Stimulated activated CD4-positive, alpha-beta T cell treated with anti-CD3 and anti-CD28 coated beads, Interleukin-12 subunit alpha, Interleukin-12 subunit beta, amount 100 ng/mL, for 48 hours (primary cell): Measurements from ENCODE around the gene EXOSC6.
"Not testable (repeated sequence)": the region's sequence is repeated elsewhere in the genome, so short reads cannot be mapped to it uniquely, and the experiment has no call there.

Experiments
- DNase-seq, 3 donors: peaks; one replicate each; pipeline ENCODE4 v3.0.0-alpha.2; 2020; ENCODE audit warnings: low read depth in 2 of 3, low spot score in 1 of 3

The EXOSC6 gene

DNA sequence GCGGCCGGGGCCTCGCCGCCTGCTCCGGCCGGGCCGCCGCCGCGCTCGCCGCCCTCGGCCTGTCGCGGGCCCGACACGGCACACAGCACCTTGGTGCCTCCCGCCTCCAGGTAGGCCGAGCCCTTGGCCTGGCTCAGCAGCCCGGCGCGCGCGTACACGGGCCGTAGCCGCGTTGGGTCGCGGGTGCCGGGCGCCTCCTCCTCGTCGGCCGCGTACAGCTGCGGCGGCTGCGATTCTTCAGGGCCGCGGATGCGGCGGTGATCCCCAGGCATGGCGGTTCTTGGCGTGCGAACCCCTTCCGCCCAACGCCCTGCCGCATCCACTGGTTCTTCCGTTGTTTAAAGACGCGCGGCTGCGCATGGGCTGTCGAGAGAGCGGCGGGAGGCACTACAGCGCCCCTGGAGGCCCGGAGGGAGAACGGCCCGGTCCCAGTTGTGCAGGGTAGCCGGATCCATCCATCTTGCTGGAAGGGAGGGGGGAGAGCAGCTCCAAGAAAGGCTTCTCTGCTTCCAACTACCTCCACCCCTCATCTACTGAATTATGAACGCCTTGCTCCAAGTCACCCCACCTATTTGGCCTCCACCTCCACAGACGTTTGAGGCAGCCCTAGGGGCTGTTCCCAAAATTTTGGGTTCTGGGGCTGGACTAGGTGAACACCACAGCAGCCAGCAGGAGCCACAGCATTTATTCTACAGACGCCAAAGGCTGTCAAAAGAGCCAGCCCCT lies at the start of gene EXOSC6:
EXOSC6 (minus strand) TSS at position 312 of the 726 bp plus-strand sequence; CDS start at position 272, 40 bp downstream.
- peak; percentile 87 to 88 (median 88) for DNase-seq

DNA sequence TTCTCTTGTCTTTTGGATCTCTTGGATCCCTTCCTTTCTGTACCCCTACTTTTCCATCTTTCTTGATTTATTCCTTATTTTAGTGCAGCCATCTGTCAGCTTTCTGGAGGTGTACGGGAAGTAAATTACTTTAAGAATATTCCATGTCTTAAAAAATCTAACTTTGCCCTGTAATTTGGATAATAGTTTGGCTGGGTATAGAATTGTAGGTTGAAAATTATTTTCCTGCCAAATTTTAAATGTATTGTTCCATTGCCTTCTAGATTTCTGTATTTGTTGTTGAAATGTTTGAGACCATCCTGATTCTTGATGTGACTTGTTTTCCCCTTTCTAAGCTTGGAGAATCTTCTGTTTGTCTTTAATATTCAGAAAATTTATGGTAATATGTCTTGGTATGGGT lies 49.4 kb upstream of the EXOSC6 start:
- DNase-seq: no peak

GRCh38 chr16:70298988-70299938 lies 47.5 kb upstream of the EXOSC6 start, which contains the start of gene DDX19B:
DDX19B (plus strand) TSS chr16:70299186; CDS start chr16:70299298, 112 bp downstream.
- peak; percentile 34 to 56 (median 39) for DNase-seq

GRCh38 chr16:70295634-70296033 lies 43.9 kb upstream of the EXOSC6 start:
- DNase-seq: no peak

DNA sequence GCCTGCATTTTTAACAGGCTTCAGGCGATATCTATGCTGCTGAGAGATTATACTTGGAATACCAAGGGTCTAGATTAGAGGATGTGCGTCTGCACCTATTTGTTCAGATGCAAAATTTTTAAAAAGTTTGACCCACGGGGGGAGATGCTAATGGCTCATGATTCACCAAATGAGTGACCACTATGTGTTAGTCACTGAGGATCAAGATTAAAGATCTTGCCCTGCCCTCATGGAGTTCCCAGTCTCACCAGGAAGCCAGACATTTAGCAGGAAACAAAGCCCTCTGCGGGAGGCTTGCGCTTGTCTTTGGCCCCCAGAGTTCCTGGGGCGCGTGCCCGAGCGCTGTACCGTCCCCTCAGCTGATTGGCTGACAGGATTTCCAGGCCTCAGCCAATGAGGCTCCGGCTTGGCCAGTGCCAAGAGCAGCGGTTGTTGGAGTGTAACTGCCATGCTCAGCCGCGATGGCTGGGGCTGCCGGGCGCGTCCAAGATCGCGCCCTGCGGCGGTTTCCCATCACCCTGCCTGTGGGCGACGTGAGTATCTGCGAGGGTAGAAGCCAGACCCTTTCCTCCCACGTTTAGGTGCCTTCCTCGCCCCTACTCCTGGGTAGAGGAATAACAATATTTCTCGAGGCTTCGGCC lies 42.8 kb upstream of the EXOSC6 start:
- no peak for DNase-seq

DNA sequence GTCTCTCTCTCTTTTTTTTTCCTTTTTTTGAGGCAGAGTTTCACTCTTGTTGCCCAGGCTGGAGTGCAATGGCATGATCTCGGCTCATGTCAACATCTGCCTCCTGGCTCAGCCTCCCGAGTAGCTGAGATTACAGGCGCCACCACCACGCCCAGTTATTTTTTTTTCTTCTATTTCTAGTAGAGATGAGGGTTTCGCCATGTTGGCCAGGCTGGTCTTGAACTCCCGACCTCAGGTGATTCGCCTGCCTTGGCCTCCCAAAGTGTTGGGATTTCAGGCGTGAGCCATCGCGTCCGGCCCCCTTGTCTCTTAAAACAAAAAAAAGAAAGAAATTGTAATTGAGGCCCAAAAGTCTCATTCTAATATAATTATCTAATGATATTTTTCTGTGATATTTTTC lies 40.4 kb upstream of the EXOSC6 start:
- not testable (repeated sequence) for DNase-seq

DNA sequence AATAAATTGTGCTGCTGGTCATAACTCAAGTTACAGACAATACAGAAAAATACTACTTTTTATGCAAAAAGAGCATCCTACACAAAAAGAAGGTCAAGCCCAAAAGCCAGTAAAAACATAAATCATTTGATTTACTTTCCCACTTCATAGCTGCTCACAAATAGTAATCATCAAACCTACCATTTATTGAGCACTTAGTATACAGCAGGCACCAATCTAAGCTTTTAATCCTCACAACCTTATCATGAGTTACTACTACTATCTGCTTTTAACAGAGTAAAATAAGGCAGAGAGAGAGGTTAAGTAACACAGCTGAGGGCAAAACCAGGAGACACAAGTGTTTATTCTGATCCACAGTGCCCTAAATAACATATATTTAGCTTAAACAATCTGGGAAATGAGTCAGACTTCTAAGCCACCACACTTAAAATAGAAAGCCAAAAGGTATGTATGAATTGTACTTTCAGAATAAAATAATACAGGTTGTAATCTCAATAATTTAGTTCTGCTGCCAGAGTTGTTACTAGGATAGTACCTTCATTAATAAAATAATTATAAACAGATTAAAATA lies 39.3 kb upstream of the EXOSC6 start:
- DNase-seq: no peak

DNA sequence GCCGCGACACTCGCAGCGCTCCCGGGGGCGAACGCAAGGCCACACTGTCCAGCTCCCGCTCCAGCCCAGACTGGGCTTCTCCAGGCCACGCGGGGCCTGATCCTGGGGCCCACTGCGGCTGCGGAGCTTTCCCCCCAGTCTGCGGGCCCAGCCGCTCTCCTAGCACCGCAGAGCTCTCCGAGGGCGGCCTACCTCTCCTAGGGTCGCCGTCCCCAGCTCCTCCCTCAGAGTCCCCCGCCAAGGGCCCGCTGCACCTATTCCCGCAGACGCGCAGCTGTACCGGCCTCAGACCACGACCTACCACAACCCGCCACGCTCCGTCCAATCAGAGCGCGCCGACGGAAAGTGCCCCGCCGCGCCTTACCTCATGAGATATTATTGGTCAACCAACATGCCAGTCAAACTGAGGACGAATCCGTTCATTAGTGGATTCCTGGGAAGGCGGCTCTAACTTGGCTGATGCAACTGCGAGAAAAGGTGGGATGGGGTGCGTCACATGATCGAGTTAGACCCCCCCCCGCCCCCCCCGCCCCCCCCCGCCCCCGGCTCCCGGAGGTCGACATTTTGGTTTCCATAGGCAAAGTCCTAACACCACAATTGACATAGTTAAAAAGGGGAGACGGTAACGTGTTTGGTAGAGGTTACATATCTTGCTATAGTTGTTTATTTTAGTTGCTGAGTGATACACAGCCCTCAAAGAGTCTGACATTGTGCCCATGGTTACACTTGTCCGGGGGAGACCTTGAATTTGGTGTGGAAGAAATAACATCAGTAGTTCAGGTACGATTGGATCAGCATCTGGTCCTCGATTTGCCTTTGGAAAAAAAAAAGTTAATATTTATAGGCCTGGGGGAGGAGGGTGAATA lies 37.7 kb upstream of the EXOSC6 start, which contains the start of gene AARS1:
AARS1 (minus strand) TSS at position 278 of the 866 bp plus-strand sequence. CDS start 6,743 bp downstream, outside the sequence.
- peak; percentile 91 to 96 (median 94) for DNase-seq

- not testable (repeated sequence) for DNase-seq
These were observed 35.7 kb upstream of the EXOSC6 start for GRCh38 chr16:70287304-70287971.

DNA sequence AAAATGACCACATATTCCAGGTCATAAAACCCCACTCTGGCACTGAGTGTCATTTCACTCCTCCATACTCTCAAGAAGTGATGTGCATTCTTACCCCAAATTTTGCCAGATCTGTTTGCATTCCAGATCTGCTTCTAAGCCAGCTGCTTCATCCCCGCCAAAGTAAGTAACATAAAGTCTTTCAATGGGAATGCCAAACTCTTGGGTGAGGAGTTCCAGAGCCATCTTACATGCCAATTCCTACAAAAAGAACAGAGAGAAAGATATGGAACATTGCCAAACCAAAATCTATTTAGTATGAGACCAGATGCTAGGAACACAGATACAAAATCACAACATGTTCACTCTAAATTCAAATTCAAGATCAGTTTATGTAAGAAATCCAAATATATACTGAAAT lies 24.7 kb upstream of the EXOSC6 start:
- no peak for DNase-seq

GRCh38 chr16:70271696-70272095 lies 20.0 kb upstream of the EXOSC6 start:
- DNase-seq: no peak

DNA sequence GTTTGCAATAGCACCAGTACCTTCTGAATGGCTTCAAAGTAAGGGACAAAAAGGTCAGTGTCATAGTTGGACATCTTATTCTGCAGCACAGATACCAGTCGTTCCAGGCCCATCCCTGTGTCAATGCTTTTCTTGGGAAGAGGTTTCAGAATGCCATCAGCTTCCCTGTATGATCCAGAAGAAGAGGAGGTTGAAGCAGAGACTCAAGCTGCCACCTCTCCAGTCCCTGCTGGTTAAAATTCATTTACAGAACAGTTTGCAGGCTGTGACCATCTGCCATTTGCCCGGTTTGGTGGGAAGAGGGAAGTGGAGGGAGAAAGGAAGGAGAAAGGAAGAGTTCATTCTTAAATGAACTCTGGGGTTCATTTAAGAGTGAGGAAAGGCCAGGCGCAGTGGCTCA lies 18.4 kb upstream of the EXOSC6 start:
- no peak for DNase-seq

DNA sequence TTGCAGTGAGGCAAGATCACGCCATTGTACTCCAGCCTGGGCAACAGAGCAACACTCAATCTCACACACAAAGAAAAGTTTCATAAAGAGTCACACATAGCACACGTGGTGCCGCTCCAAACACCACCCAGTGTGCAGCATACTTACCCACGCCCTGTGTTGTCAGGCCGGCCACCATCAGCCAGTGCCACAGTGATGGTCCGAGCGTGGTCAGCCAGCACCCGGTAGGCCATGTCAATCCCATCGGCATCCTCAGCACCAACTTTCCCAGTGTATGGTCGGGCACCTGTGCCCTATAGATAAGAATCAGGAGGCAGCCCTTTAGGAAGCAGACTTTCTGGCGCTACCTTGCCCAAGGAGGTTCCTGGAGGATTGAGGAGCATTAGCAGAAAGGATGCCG lies 17.7 kb upstream of the EXOSC6 start:
- no peak for DNase-seq

DNA sequence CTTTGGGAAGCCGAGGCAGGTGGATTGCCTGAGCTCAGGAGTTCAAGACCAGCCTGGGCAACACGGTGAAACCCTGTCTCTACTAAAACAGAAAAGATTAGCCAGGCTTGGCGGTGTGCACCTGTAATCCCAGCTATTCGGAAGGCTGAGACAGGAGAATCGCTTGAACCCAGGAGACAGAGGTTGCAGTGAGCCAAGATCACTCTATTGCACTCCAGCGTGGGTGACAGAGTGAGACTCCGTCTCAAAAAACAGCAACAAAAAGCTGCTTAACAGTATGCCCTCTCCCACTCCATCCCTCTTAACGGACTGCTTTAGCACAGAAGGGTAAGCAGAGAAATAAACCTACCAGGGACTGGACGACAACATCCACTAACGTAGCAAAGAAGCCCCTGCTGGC lies 16.2 kb upstream of the EXOSC6 start:
- not testable (repeated sequence) for DNase-seq

DNA sequence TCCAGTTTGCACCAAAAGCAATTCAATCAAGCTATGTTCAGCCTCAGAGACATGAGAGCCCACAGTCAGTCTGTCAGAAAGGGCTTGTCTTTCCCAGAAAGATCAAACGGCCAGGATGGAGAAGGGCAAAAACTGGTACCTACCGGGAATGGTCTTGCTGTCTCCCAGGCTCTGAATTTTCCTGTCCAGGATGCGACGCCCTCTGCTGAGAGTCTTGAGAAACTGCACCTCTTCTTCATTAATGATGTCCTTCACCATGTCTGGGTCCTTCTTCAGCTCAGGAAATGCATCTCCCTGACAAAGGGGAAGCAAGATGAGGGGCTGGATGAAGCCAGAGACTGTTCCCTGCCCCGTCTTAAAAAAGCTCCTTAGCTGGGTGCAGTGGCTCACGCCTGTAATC lies 15.8 kb upstream of the EXOSC6 start:
- no peak for DNase-seq

DNA sequence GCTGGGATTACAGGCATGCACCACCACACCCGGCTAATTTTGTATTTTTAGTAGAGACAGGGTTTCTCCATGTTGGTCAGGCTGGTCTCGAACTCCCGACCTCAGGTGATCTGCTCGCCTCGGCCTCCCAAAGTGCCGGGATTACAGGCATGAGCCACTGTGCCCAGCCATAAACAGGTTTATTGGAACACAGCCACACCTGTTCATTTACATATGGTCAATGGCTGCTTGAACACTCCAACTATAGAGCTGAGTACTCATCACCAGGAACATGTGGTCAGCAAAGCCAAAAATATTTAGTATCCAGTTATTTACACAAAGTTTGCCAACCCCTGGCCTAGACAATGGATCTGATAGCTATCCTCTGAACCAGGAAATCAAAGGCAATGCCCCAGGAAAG lies 8.2 kb upstream of the EXOSC6 start:
- not testable (repeated sequence) for DNase-seq

DNA sequence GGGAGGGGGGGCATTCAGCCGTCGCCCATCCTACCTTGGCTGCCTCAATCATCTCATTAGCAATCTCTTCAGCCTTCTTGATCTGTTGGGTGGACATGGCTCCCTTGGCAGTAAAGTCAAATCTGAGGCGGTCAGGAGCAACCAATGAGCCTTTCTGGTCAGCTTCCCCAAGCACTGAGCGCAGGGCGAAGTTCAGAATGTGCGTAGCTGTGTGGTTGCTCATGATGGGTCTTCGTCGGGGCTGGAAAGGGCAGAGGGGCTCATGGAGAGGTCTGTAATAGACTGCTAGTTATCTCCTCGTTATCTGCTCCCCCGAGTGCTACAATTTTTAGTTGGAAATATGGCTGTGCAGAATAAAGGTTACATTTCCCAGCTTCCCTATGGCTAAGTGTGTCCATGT lies 7.2 kb upstream of the EXOSC6 start:
- no peak for DNase-seq

- DNase-seq: no peak
These were observed 6.3 kb upstream of the EXOSC6 start for GRCh38 chr16:70258065-70258464.

GRCh38 chr16:70257391-70257790 lies 5.7 kb upstream of the EXOSC6 start:
- DNase-seq: no peak
